Amygdala (tissue), 56 donors: ENCODE results near the gene MYO16.
A peak's percentile ranks its signal among the peaks of the same experiment; 100 is the strongest.

Experiments used
- DNase-seq, 56 donors: peaks; one replicate each; lab custom pipeline; 2025; lab: John Stamatoyannopoulos, UW

Gene MYO16

GRCh38 chr13:108657519-108657918 lies 28.1 kb downstream of the MYO16 start:
- no peak for DNase-seq

- no peak for DNase-seq
Measured at GRCh38 chr13:108662528-108662927, 33.1 kb downstream of the MYO16 start.

GRCh38 chr13:108663710-108664109 lies 34.3 kb downstream of the MYO16 start:
- DNase-seq = no peak

GRCh38 chr13:108667205-108667604 lies 37.8 kb downstream of the MYO16 start:
- no peak for DNase-seq

GRCh38 chr13:108669381-108669780 lies 40.0 kb downstream of the MYO16 start:
- no peak for DNase-seq

GRCh38 chr13:108674346-108674745 lies 44.9 kb downstream of the MYO16 start:
- no peak for DNase-seq

GRCh38 chr13:108674771-108675170 lies 45.4 kb downstream of the MYO16 start:
- no peak for DNase-seq

- no peak for DNase-seq
Measured at GRCh38 chr13:108676620-108677019, 47.2 kb downstream of the MYO16 start.

- no peak for DNase-seq
Measured at GRCh38 chr13:108677806-108678205, 48.4 kb downstream of the MYO16 start.

GRCh38 chr13:108680011-108680410 lies 50.6 kb downstream of the MYO16 start:
- DNase-seq = no peak

GRCh38 chr13:108681986-108682575 lies 52.7 kb downstream of the MYO16 start:
- DNase-seq = no peak

GRCh38 chr13:108682714-108683113 lies 53.3 kb downstream of the MYO16 start:
- DNase-seq = no peak

- DNase-seq = no peak
Measured at GRCh38 chr13:108686027-108686426, 56.6 kb downstream of the MYO16 start.

GRCh38 chr13:108690726-108691125 lies 61.3 kb downstream of the MYO16 start:
- no peak for DNase-seq

GRCh38 chr13:108700422-108701170 lies 71.2 kb downstream of the MYO16 start:
- DNase-seq = no peak

GRCh38 chr13:108702171-108702570 lies 72.8 kb downstream of the MYO16 start:
- DNase-seq = no peak

- DNase-seq = no peak
Measured at GRCh38 chr13:108705031-108705430, 75.6 kb downstream of the MYO16 start.

- no peak for DNase-seq
Measured at GRCh38 chr13:108707584-108707983, 78.2 kb downstream of the MYO16 start.

- DNase-seq = peak in 2 of 56 donors; percentile 4 to 12
Measured at GRCh38 chr13:108708921-108709320, 79.5 kb downstream of the MYO16 start.

GRCh38 chr13:108711386-108711785 lies 82.0 kb downstream of the MYO16 start:
- no peak for DNase-seq

GRCh38 chr13:108725471-108725870 lies 96.1 kb downstream of the MYO16 start:
- DNase-seq = peak in 1 of 56 donors; percentile 17

GRCh38 chr13:108728370-108728769 lies 99.0 kb downstream of the MYO16 start:
- DNase-seq = no peak
